ENCODE data around the gene RSRC2. TPM values are rescaled to one million over a fixed set of nuclear protein-coding genes. Genes with fewer than 3 reads are reported as not detected.

RSRC2 gene
- total RNA-seq, 4 donors from 2014 or later = 43.5 to 58.8 (median 44.9) TPM

GRCh38 chr12:122460641-122461040 is 66.1 kb downstream of the RSRC2 start:
- Histone ChIP-seq H3K4me1 (peaks cover 0 to 3% of the 10 kb centered on the region in 2 donors), H3K9me3 (no peaks in the 10 kb centered on the region), H3K27me3 (no peaks in the 10 kb centered on the region), H3K36me3 (no peaks in the 10 kb centered on the region), H3K27ac (no peak overlapping the region), H3K4me3 (no peak overlapping the region)
- in situ Hi-C loops (cut with MboI; ENCODE audit: low sequenced_read_pairs in 4 of 4) = no loop called here
- no peak for DNase-seq
- intact Hi-C loops (cut with DNase I; ENCODE audit: low total_unique reads) = no loop called here
- ATAC-seq = no peak
- no peak for TF ChIP-seq CTCF (IDR thresholded peaks at IDR 0.05 in 4 of 5, conservative IDR thresholded peaks at IDR 0.05 in 1 of 5)
- TF ChIP-seq POLR2A (IDR thresholded peaks at IDR 0.05) = no peak

GRCh38 chr12:122460061-122460460 is 66.7 kb downstream of the RSRC2 start:
- Histone ChIP-seq H3K4me1 (peaks cover 0 to 3% of the 10 kb centered on the region in 2 donors), H3K27ac (no peak overlapping the region), H3K27me3 (no peaks in the 10 kb centered on the region), H3K36me3 (no peaks in the 10 kb centered on the region), H3K4me3 (no peak overlapping the region), H3K9me3 (no peaks in the 10 kb centered on the region)
- ATAC-seq = no peak
- in situ Hi-C loops (cut with MboI; ENCODE audit: low sequenced_read_pairs in 4 of 4) (no loop called here), intact Hi-C loops (cut with DNase I; ENCODE audit: low total_unique reads) (no loop called here)
- no peak for DNase-seq
- TF ChIP-seq POLR2A (IDR thresholded peaks at IDR 0.05) (no peak), CTCF (IDR thresholded peaks at IDR 0.05 in 4 of 5, conservative IDR thresholded peaks at IDR 0.05 in 1 of 5) (no peak)

DNA sequence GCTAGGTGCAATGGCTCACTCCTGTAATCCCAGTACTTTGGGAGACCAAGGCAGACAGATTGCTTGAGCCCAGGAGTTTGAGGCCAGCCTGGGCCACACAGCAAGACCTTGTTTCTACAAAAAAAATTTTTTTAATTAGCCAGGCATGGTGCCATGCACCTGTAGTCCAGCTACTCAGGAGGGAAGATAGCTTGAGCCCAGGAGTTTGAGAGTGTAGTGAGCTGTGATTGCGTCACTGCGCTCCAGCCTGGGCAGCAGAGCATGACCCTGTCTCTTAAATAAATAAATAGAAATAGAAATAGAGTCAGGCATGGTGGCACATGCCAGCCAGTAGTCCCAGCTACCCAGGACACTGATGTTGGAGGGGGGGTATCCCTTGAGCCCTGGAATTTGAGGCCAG is 67.5 kb downstream of the RSRC2 start:
- intact Hi-C loops (cut with DNase I; ENCODE audit: low total_unique reads) = no loop called here
- no peak for DNase-seq
- in situ Hi-C loops (cut with MboI; ENCODE audit: low sequenced_read_pairs in 4 of 4) = no loop called here
- no peak for TF ChIP-seq CTCF (IDR thresholded peaks at IDR 0.05 in 4 of 5, conservative IDR thresholded peaks at IDR 0.05 in 1 of 5)
- no peak for TF ChIP-seq POLR2A (IDR thresholded peaks at IDR 0.05)
- Histone ChIP-seq H3K27ac (no peak overlapping the region), H3K36me3 (no peaks in the 10 kb centered on the region), H3K4me1 (peaks cover 0 to 3% of the 10 kb centered on the region in 2 donors), H3K27me3 (no peaks in the 10 kb centered on the region), H3K4me3 (no peak overlapping the region), H3K9me3 (no peaks in the 10 kb centered on the region)
- no peak for ATAC-seq

- intact Hi-C loops (cut with DNase I; ENCODE audit: low total_unique reads) = no loop called here
- Histone ChIP-seq H3K27me3 (no peaks in the 10 kb centered on the region), H3K4me3 (no peak overlapping the region), H3K4me1 (no peaks in the 10 kb centered on the region), H3K36me3 (no peaks in the 10 kb centered on the region), H3K9me3 (no peaks in the 10 kb centered on the region), H3K27ac (no peak overlapping the region)
- ATAC-seq = no peak
- TF ChIP-seq POLR2A (IDR thresholded peaks at IDR 0.05) = no peak
- no peak for TF ChIP-seq CTCF (IDR thresholded peaks at IDR 0.05 in 4 of 5, conservative IDR thresholded peaks at IDR 0.05 in 1 of 5)
- no peak for DNase-seq
- in situ Hi-C loops (cut with MboI; ENCODE audit: low sequenced_read_pairs in 4 of 4) = no loop called here
These were observed 68.4 kb downstream of the RSRC2 start for GRCh38 chr12:122458105-122459035.
